Tibial nerve (tissue), 4 donors: ENCODE measurements around the gene PRDM2. TPM values are rescaled to one million over a fixed set of nuclear protein-coding genes. Genes with fewer than 3 reads are reported as not detected.

Experiments used
- DNase-seq, 2 donors: peaks; one replicate each; pipeline ENCODE4 v3.0.0-alpha.2; 2019; ENCODE audit warnings: low spot score in 2 of 2
- H3K27ac ChIP-seq, 4 donors: fragments of 200-600 bp; sonication (generic) in 3 of 4; one replicate each; pipeline ENCODE4 v1.5.1; 2017 to 2019; ENCODE audit warnings: mild to moderate bottlenecking in 1 of 4
- H3K27me3 ChIP-seq, 2 donors: fragments of 200-600 bp; sonication (generic) in 1 of 2; one replicate each; pipeline versions ENCODE4 v1.5.1 to v1.6.0; 2017 to 2019
- H3K36me3 ChIP-seq, 3 donors: fragments of 200-600 bp; sonication (generic); one replicate each; pipeline ENCODE4 v1.5.1; 2018 to 2019
- H3K4me1 ChIP-seq, 4 donors: fragments of 200-600 bp; sonication (generic) in 3 of 4; one replicate each; pipeline ENCODE4 v1.5.1; 2017 to 2019
- H3K4me3 ChIP-seq, 4 donors: fragments of 200-600 bp; sonication (generic) in 3 of 4; one replicate each; pipeline ENCODE4 v1.5.1; 2017 to 2019; ENCODE audit warnings: mild to moderate bottlenecking in 1 of 4, moderate library complexity in 1 of 4
- H3K9me3 ChIP-seq, 4 donors: fragments of 200-600 bp; sonication (generic) in 3 of 4; one replicate each; pipeline ENCODE4 v1.5.1; 2017 to 2019
- EP300 ChIP-seq, 2 donors: sonication (generic); formaldehyde crosslinking; IDR thresholded peaks; one replicate each; pipeline ENCODE4 v1.6.1; 2017; ENCODE audit warnings: antibody characterized with exemption in 2 of 2, mild to moderate bottlenecking in 1 of 2
- POLR2A ChIP-seq, 2 donors: fragments of 450-650 bp; IDR thresholded peaks; one replicate each; pipeline ENCODE4 v1.6.1; 2017; ENCODE audit warnings: antibody characterized with exemption in 2 of 2, mild to moderate bottlenecking in 2 of 2, moderate library complexity in 2 of 2
- WGBS, 2 donors: methylation state at CpG; one replicate each; pipeline ENCODE4 v1.1.5; 2018; 5-methylcytosine and 5-hydroxymethylcytosine counted together
- total RNA-seq, 4 donors: library from RNA; depleted of rRNA; stranded (reverse); fragments of >200 nt; gene quantifications; one replicate each; pipeline ENCODE4 v1.1.0, GENCODE V29; 2016
- TF ChIP-seq, protein P1 (sequence below), 5 experiments: fragments of 200-600 bp in 3 of 5; fragments of 450-650 bp in 2 of 5; sonication (generic) in 3 of 5; IDR thresholded peaks; one replicate each; pipeline ENCODE4 v1.5.1; 2016 to 2019; ENCODE audit warnings: antibody characterized with exemption in 5 of 5, mild to moderate bottlenecking in 3 of 5, moderate library complexity in 2 of 5

The PRDM2 gene
- total RNA-seq, 4 donors from 2014 or later: 26.4 to 48.8 (median 46.5) TPM

DNA sequence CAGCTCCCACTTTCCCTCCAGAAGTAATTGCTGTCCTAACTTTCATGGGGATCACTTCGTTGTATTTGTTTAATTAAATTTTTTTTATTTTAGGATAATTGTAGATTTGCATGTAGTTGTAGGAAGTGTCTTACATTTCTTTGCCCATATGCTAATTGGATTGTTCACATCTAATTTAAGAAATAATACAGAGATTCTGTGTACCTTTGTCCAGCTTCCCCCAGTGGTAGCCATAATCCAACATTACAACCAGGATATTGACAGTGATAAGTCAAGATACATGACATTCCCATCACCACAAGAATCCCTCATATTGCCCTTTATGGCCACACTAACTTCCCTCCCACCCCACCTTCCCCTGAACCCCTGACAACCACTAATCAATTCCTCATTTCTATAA is 136.6 kb downstream of the PRDM2 start:
- H3K9me3 ChIP-seq: peaks cover 0 to 4% (median under 1%) of the 10 kb centered on the region in 4 donors
- no peak overlapping the region for H3K27ac ChIP-seq
- TF ChIP-seq POLR2A (IDR thresholded peaks at IDR 0.05): no peak
- TF ChIP-seq EP300 (IDR thresholded peaks at IDR 0.05): no peak
- TF ChIP-seq, protein P1, sequence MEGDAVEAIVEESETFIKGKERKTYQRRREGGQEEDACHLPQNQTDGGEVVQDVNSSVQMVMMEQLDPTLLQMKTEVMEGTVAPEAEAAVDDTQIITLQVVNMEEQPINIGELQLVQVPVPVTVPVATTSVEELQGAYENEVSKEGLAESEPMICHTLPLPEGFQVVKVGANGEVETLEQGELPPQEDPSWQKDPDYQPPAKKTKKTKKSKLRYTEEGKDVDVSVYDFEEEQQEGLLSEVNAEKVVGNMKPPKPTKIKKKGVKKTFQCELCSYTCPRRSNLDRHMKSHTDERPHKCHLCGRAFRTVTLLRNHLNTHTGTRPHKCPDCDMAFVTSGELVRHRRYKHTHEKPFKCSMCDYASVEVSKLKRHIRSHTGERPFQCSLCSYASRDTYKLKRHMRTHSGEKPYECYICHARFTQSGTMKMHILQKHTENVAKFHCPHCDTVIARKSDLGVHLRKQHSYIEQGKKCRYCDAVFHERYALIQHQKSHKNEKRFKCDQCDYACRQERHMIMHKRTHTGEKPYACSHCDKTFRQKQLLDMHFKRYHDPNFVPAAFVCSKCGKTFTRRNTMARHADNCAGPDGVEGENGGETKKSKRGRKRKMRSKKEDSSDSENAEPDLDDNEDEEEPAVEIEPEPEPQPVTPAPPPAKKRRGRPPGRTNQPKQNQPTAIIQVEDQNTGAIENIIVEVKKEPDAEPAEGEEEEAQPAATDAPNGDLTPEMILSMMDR (IDR thresholded peaks at IDR 0.05): no peak
- no peak for DNase-seq
- no peak overlapping the region for H3K4me3 ChIP-seq
- H3K27me3 ChIP-seq: no peaks in the 10 kb centered on the region
- WGBS, 2 donors: 86 to 96% methylated on average over 1 of the region's 1 CpG
- H3K36me3 ChIP-seq: no peaks in the 10 kb centered on the region
- H3K4me1 ChIP-seq: no peaks in the 10 kb centered on the region

- no peak for DNase-seq
- peaks cover 0 to 5% (median 2%) of the 10 kb centered on the region in 4 donors for H3K9me3 ChIP-seq
- TF ChIP-seq, protein P1 (IDR thresholded peaks at IDR 0.05): no peak
- TF ChIP-seq POLR2A (IDR thresholded peaks at IDR 0.05) (no peak), EP300 (IDR thresholded peaks at IDR 0.05) (no peak)
- H3K36me3 ChIP-seq: no peaks in the 10 kb centered on the region
- WGBS, 2 donors: 86 to 95% methylated on average over 1 of the region's 1 CpG
- H3K4me1 ChIP-seq: no peaks in the 10 kb centered on the region
- no peaks in the 10 kb centered on the region for H3K27me3 ChIP-seq
- H3K27ac ChIP-seq: no peak overlapping the region
- no peak overlapping the region for H3K4me3 ChIP-seq
These were observed 138.2 kb downstream of the PRDM2 start for GRCh38 chr1:13838236-13838635.

GRCh38 chr1:13842497-13842896 is 142.5 kb downstream of the PRDM2 start:
- WGBS, 2 donors: 88 to 93% methylated on average over 2 of the region's 2 CpGs
- TF ChIP-seq POLR2A (IDR thresholded peaks at IDR 0.05) (no peak), EP300 (IDR thresholded peaks at IDR 0.05) (no peak)
- TF ChIP-seq, protein P1 (IDR thresholded peaks at IDR 0.05): no peak
- no peak for DNase-seq

GRCh38 chr1:13851726-13852125 is 151.7 kb downstream of the PRDM2 start:
- no peak for DNase-seq
- no peak overlapping the region for H3K27ac ChIP-seq
- no peaks in the 10 kb centered on the region for H3K4me1 ChIP-seq
- no peaks in the 10 kb centered on the region for H3K27me3 ChIP-seq
- WGBS, 2 donors: 73 to 95% methylated on average over 2 of the region's 2 CpGs
- H3K4me3 ChIP-seq: no peak overlapping the region
- H3K36me3 ChIP-seq: no peaks in the 10 kb centered on the region
- no peak for TF ChIP-seq EP300 (IDR thresholded peaks at IDR 0.05)
- H3K9me3 ChIP-seq: peaks cover 0 to 13% (median 0%) of the 10 kb centered on the region in 4 donors

More at GRCh38 chr1:13842497-13842896, 142.5 kb downstream of the PRDM2 start:
- Histone ChIP-seq H3K27ac (no peak overlapping the region), H3K36me3 (no peaks in the 10 kb centered on the region), H3K4me3 (no peak overlapping the region), H3K4me1 (no peaks in the 10 kb centered on the region), H3K9me3 (peaks cover 0 to 5% (median 2%) of the 10 kb centered on the region in 4 donors), H3K27me3 (no peaks in the 10 kb centered on the region)

- DNase-seq: no peak
- Histone ChIP-seq H3K4me1 (no peaks in the 10 kb centered on the region), H3K4me3 (no peak overlapping the region), H3K27ac (no peak overlapping the region), H3K36me3 (no peaks in the 10 kb centered on the region), H3K9me3 (peaks cover 0 to 26% (median 0%) of the 10 kb centered on the region in 4 donors), H3K27me3 (no peaks in the 10 kb centered on the region)
- WGBS, 2 donors: 38 to 100% methylated on average over 1 of the region's 1 CpG
- TF ChIP-seq POLR2A (IDR thresholded peaks at IDR 0.05) (no peak), EP300 (IDR thresholded peaks at IDR 0.05) (no peak)
- TF ChIP-seq, protein P1 (IDR thresholded peaks at IDR 0.05): no peak
These were observed 155.6 kb downstream of the PRDM2 start for GRCh38 chr1:13855554-13855953.

- DNase-seq: no peak
- H3K4me1 ChIP-seq: no peaks in the 10 kb centered on the region
- H3K36me3 ChIP-seq: no peaks in the 10 kb centered on the region
- no peaks in the 10 kb centered on the region for H3K27me3 ChIP-seq
- H3K4me3 ChIP-seq: no peak overlapping the region
- peaks cover 0 to 26% (median 0%) of the 10 kb centered on the region in 4 donors for H3K9me3 ChIP-seq
- no peak for TF ChIP-seq POLR2A (IDR thresholded peaks at IDR 0.05)
- TF ChIP-seq, protein P1 (IDR thresholded peaks at IDR 0.05): no peak
- no peak for TF ChIP-seq EP300 (IDR thresholded peaks at IDR 0.05)
- no peak overlapping the region for H3K27ac ChIP-seq
- WGBS, 2 donors: 61 to 63% methylated on average over 2 of the region's 2 CpGs
These were observed 160.0 kb downstream of the PRDM2 start for GRCh38 chr1:13860031-13860430.
